Stomach (tissue), 9 donors: ENCODE data around the gene TLL2. TPM values are rescaled to one million over a fixed set of nuclear protein-coding genes. Genes with fewer than 3 reads are reported as not detected.

Experiments
- DNase-seq, 2 donors: peaks; one replicate each; pipeline versions ENCODE4 v3.0.0 to v3.0.0-alpha.2; 2013 to 2019
- H3K27ac ChIP-seq, 5 donors: fragments of 200-600 bp in 4 of 5; sonication (generic) in 4 of 5; one replicate each; pipeline ENCODE4 v1.5.1; 2013 to 2019; ENCODE audit warnings: mild to moderate bottlenecking in 1 of 5, moderate library complexity in 1 of 5
- H3K27me3 ChIP-seq, 3 donors: fragments of 200-600 bp; sonication (generic); one replicate each; pipeline ENCODE4 v1.5.1; 2017 to 2019; ENCODE audit warnings: mixed run types in 1 of 3
- H3K36me3 ChIP-seq, 4 donors: fragments of 200-600 bp; sonication (generic); 1 replicate in 3 of 4; 2 replicates in 1 of 4; pipeline ENCODE4 v1.5.1; 2016 to 2019
- H3K4me1 ChIP-seq, 4 donors: fragments of 200-600 bp; sonication (generic); one replicate each; pipeline ENCODE4 v1.5.1; 2016 to 2019
- H3K4me3 ChIP-seq, 4 donors: fragments of 200-600 bp; sonication (generic) in 3 of 4; one replicate each; pipeline ENCODE4 v1.5.1; 2016 to 2019; ENCODE audit warnings: mild to moderate bottlenecking in 1 of 4
- H3K9me3 ChIP-seq, 4 donors: fragments of 200-600 bp; sonication (generic); one replicate each; pipeline ENCODE4 v1.5.1; 2016 to 2019
- EP300 ChIP-seq: sonication (generic); formaldehyde crosslinking; IDR thresholded peaks from one replicate; pipeline ENCODE4 v1.6.1; 2017; ENCODE audit warnings: antibody characterized with exemption
- POLR2A ChIP-seq, 4 donors: fragments of 450-650 bp; IDR thresholded peaks; one replicate each; pipeline ENCODE4 v1.6.1; 2016; ENCODE audit warnings: antibody characterized with exemption in 4 of 4, control low read depth in 2 of 4, mild to moderate bottlenecking in 1 of 4, moderate library complexity in 1 of 4
- POLR2AphosphoS5 ChIP-seq, 3 donors: sonication (generic); formaldehyde crosslinking; IDR thresholded peaks; one replicate each; pipeline ENCODE4 v1.6.1; 2016; ENCODE audit warnings: antibody characterized with exemption in 3 of 3
- WGBS, 5 donors: extraction: QIAGEN DNeasy Blood & Tissue Kit in 3 of 5; methylation state at CpG; one replicate each; pipeline versions ENCODE4 v1.1.5 to v1.1.7; 2013 to 2018; 5-methylcytosine and 5-hydroxymethylcytosine counted together
- intact Hi-C: fragments of 100-400 bp; cut with DNase I; formaldehyde crosslinking; loops from one replicate; pipeline ENCODE4 v1.15.1; 2023; ENCODE audit warnings: low total_unique reads
- polyA plus RNA-seq, 3 donors: library from polyadenylated mRNA; stranded (reverse); fragments of 200-250 nt; gene quantifications; one replicate each; pipeline ENCODE4 v1.2.3, GENCODE V29; 2013
- total RNA-seq, 5 donors: library from RNA; depleted of rRNA; stranded (reverse); fragments of >200 nt; gene quantifications; one replicate each; pipeline versions ENCODE4 v1.1.0 to v1.2.3, GENCODE V29; 2014 to 2016
- TF ChIP-seq, protein P1 (sequence below), 7 experiments: fragments of 450-650 bp in 4 of 7; fragments of 200-600 bp in 3 of 7; sonication (generic) in 3 of 7; IDR thresholded peaks; one replicate each; pipeline ENCODE4 v1.5.1; 2016 to 2019; ENCODE audit warnings: antibody characterized with exemption in 7 of 7, control low read depth in 2 of 7, mild to moderate bottlenecking in 1 of 7
- donor health status: healthy with polysubstance abuse.
- donor health status: Bipolar disorder and iron deficiency.
- donor health status: healthy.

The TLL2 gene
- total and polyA plus RNA-seq, 8 donors: 0.37 to 1.4 (median 0.57) TPM; not detected in 2

DNA sequence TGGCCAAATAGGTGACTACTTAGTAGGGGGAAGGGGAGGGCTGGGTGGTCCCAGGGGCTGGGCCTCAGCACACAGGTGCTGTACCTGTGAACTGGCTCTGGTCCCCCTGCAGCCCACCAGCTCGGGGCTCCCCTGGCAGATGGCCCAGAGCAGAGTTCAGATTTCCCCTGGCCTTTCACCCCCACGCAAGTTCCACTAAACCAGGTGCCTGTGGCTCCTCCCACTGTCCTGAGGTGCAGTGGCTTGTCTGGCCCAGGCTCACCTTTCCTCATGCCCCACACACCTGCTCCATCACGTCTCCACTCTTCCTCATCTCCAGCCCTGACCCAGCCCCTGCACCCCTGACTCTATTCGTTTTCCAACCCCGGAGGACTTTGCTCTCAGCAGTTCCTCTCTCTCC is 107.6 kb downstream of the TLL2 start:
- Histone ChIP-seq H3K4me1 (no peaks in the 10 kb centered on the region), H3K4me3 (no peak overlapping the region), H3K36me3 (no peaks in the 10 kb centered on the region), H3K27me3 (peaks cover 0 to 59% (median 0%) of the 10 kb centered on the region in 3 donors), H3K9me3 (no peaks in the 10 kb centered on the region), H3K27ac (no peak overlapping the region)
- TF ChIP-seq POLR2A (IDR thresholded peaks at IDR 0.05): no peak
- TF ChIP-seq POLR2AphosphoS5 (IDR thresholded peaks at IDR 0.05): no peak
- TF ChIP-seq, protein P1, sequence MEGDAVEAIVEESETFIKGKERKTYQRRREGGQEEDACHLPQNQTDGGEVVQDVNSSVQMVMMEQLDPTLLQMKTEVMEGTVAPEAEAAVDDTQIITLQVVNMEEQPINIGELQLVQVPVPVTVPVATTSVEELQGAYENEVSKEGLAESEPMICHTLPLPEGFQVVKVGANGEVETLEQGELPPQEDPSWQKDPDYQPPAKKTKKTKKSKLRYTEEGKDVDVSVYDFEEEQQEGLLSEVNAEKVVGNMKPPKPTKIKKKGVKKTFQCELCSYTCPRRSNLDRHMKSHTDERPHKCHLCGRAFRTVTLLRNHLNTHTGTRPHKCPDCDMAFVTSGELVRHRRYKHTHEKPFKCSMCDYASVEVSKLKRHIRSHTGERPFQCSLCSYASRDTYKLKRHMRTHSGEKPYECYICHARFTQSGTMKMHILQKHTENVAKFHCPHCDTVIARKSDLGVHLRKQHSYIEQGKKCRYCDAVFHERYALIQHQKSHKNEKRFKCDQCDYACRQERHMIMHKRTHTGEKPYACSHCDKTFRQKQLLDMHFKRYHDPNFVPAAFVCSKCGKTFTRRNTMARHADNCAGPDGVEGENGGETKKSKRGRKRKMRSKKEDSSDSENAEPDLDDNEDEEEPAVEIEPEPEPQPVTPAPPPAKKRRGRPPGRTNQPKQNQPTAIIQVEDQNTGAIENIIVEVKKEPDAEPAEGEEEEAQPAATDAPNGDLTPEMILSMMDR (IDR thresholded peaks at IDR 0.05): no peak
- no peak for TF ChIP-seq EP300
- intact Hi-C loops: no loop called here
- WGBS, 5 donors: 69 to 84% (median 72%) methylated on average over 4 to 5 of the region's 5 CpGs
- DNase-seq: no peak

- Histone ChIP-seq H3K4me1 (no peaks in the 10 kb centered on the region), H3K27me3 (peaks cover 0 to 47% (median 4%) of the 10 kb centered on the region in 3 donors), H3K4me3 (no peak overlapping the region), H3K36me3 (no peaks in the 10 kb centered on the region), H3K27ac (no peak overlapping the region), H3K9me3 (no peaks in the 10 kb centered on the region)
- intact Hi-C loops: no loop called here
- 73 to 78% (median 77%) methylated on average over 16 of the region's 16 CpGs for WGBS, 5 donors
- DNase-seq: no peak
- TF ChIP-seq POLR2AphosphoS5 (IDR thresholded peaks at IDR 0.05): no peak
- TF ChIP-seq, protein P1 (IDR thresholded peaks at IDR 0.05): no peak
- no peak for TF ChIP-seq POLR2A (IDR thresholded peaks at IDR 0.05)
- no peak for TF ChIP-seq EP300
These were observed 111.1 kb downstream of the TLL2 start for GRCh38 chr10:96402417-96403305.

DNA sequence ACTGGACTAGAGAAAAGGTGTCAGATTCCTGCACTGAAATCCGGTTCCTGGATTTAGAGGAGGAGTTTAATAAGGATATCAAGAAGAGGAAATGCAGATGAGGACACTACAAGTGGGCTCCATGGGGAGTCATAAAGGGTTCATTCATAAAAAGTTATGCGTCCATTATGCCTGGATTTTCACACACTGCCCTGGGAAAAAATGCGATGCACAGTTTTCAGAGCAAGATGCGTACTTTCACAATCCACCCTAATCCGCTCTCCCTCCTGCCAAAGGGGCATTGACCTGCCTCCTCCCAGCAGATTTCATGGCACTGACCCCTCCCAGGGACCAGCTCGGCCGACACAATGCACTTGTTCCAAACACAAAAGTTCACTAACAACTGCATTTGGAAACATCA is 112.7 kb downstream of the TLL2 start:
- Histone ChIP-seq H3K36me3 (no peaks in the 10 kb centered on the region), H3K4me3 (no peak overlapping the region), H3K27ac (no peak overlapping the region), H3K4me1 (peaks cover 0 to 3% (median 0%) of the 10 kb centered on the region in 4 donors), H3K27me3 (peaks cover 0 to 43% (median 7%) of the 10 kb centered on the region in 3 donors), H3K9me3 (no peaks in the 10 kb centered on the region)
- TF ChIP-seq EP300: no peak
- TF ChIP-seq, protein P1 (IDR thresholded peaks at IDR 0.05): no peak
- TF ChIP-seq POLR2AphosphoS5 (IDR thresholded peaks at IDR 0.05): no peak
- no peak for TF ChIP-seq POLR2A (IDR thresholded peaks at IDR 0.05)
- WGBS, 5 donors: 61 to 74% (median 68%) methylated on average over 7 of the region's 7 CpGs
- no peak for DNase-seq
- intact Hi-C loops: no loop called here

- peaks cover 0 to 39% (median 7%) of the 10 kb centered on the region in 3 donors for H3K27me3 ChIP-seq
- WGBS, 5 donors: 72 to 89% (median 83%) methylated on average over 3 of the region's 3 CpGs
- no peaks in the 10 kb centered on the region for H3K9me3 ChIP-seq
- H3K4me1 ChIP-seq: peaks cover 0 to 7% (median 0%) of the 10 kb centered on the region in 4 donors
- no peaks in the 10 kb centered on the region for H3K36me3 ChIP-seq
- intact Hi-C loops: no loop called here
- no peak for TF ChIP-seq POLR2AphosphoS5 (IDR thresholded peaks at IDR 0.05)
- TF ChIP-seq POLR2A (IDR thresholded peaks at IDR 0.05): no peak
- no peak for TF ChIP-seq EP300
- TF ChIP-seq, protein P1 (IDR thresholded peaks at IDR 0.05): no peak
- no peak overlapping the region for H3K4me3 ChIP-seq
- H3K27ac ChIP-seq: no peak overlapping the region
- DNase-seq: no peak
These were observed 113.3 kb downstream of the TLL2 start for GRCh38 chr10:96400465-96400864.
